Activated CD8-positive, alpha-beta memory T cell treated with anti-CD3 and anti-CD28 coated beads for 24 hours (primary cell): ENCODE results near the gene GHDC.
"Not testable (repeated sequence)": the region's sequence is repeated elsewhere in the genome, so short reads cannot be mapped to it uniquely, and the experiment has no call there.

Experiments
- DNase-seq: peaks from one replicate; pipeline ENCODE4 v3.0.0-alpha.2; 2020

GHDC gene

GRCh38 chr17:42193969-42194899, at the start of gene GHDC:
TSS of gene GHDC (minus strand) at chr17:42194494. CDS start at chr17:42193581, 913 bp downstream.
- peak; percentile 89 for DNase-seq

GRCh38 chr17:42243493-42243982, 49.2 kb upstream of the GHDC start:
- no peak for DNase-seq

- no peak for DNase-seq
These were observed 47.6 kb upstream of the GHDC start for GRCh38 chr17:42241871-42242270.

- DNase-seq: not testable (repeated sequence)
These were observed 46.6 kb upstream of the GHDC start for GRCh38 chr17:42240863-42241262.

GRCh38 chr17:42240201-42240600, 45.9 kb upstream of the GHDC start:
- DNase-seq: no peak

GRCh38 chr17:42239576-42239975, 45.3 kb upstream of the GHDC start:
- DNase-seq: not testable (repeated sequence)

- no peak for DNase-seq
These were observed 42.5 kb upstream of the GHDC start for GRCh38 chr17:42236760-42237159.

- no peak for DNase-seq
These were observed 39.7 kb upstream of the GHDC start for GRCh38 chr17:42233994-42234393.

- DNase-seq: no peak
These were observed 38.9 kb upstream of the GHDC start for GRCh38 chr17:42233156-42233555.

GRCh38 chr17:42230225-42230624, 35.9 kb upstream of the GHDC start:
- DNase-seq: no peak

- DNase-seq: no peak
These were observed 33.8 kb upstream of the GHDC start for GRCh38 chr17:42227849-42228700.

- DNase-seq: no peak
These were observed 31.4 kb upstream of the GHDC start for GRCh38 chr17:42225646-42226045.

GRCh38 chr17:42224651-42225050, 30.4 kb upstream of the GHDC start:
- no peak for DNase-seq

- peak; percentile 77 for DNase-seq
These were observed 27.8 kb upstream of the GHDC start for GRCh38 chr17:42221886-42222745.

- DNase-seq: not testable (repeated sequence)
These were observed 25.0 kb upstream of the GHDC start for GRCh38 chr17:42219280-42219679.

- no peak for DNase-seq
These were observed 19.9 kb upstream of the GHDC start for GRCh38 chr17:42214156-42214555.

- DNase-seq: no peak
These were observed 18.1 kb upstream of the GHDC start for GRCh38 chr17:42212382-42212781.

- not testable (repeated sequence) for DNase-seq
These were observed 17.6 kb upstream of the GHDC start for GRCh38 chr17:42211921-42212341.

- no peak for DNase-seq
These were observed 15.8 kb upstream of the GHDC start for GRCh38 chr17:42210046-42210445.

GRCh38 chr17:42206153-42206612, 11.9 kb upstream of the GHDC start:
- DNase-seq: not testable (repeated sequence)

GRCh38 chr17:42203354-42203753, 9.1 kb upstream of the GHDC start:
- DNase-seq: no peak

- no peak for DNase-seq
These were observed 8.4 kb upstream of the GHDC start for GRCh38 chr17:42202696-42203095.
